Neural cell (in vitro differentiated cells): Measurements from ENCODE around the gene LARP1.

ENCODE experiments used
- EZH2 ChIP-seq: fragments of 200-600, 300-800 bp; shearing (Covaris generic), sonication (generic); IDR thresholded peaks from 2 replicates; pipeline ENCODE4 v1.6.1; 2014; ENCODE audit warnings: antibody characterized with exemption, low read length, borderline replicate concordance, mild to moderate bottlenecking; ENCODE audit not compliant: insufficient read depth, poor library complexity, severe bottlenecking
- REST ChIP-seq: IDR thresholded peaks from 2 replicates; pipeline ENCODE4 v1.6.1; 2012; ENCODE audit warnings: borderline replicate concordance

GRCh38 chr5:154706416-154706815 is 48.8 kb upstream of the LARP1 start:
- TF ChIP-seq REST (no peak), EZH2 (no peak)
